ENCODE measurements around the gene TNRC6B. TPM values are rescaled to one million over a fixed set of nuclear protein-coding genes. Genes with fewer than 3 reads are reported as not detected.

The TNRC6B gene
- total and polyA plus RNA-seq, 2 donors from 2014 or later, result 2.7 to 63.2 TPM

DNA sequence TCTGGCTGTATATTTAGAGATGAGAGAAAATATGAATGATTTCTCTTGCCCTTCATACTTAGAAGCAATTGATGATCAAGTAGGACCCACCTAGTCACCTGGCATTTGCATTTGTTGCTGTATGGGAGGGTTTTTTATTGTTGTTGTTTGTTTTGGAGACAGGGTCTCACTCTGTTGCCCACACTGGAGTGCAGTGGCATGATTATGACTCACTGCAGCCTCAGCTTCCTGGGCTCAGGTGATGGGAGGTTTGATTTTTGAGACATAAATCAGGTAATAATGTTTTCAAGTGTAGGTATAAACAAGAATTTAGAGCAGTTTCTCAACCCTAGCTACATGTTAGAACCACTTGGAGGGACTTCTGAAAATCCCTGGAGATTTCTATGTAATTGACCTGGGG is 63.0 kb downstream of the TNRC6B start:
- no peak overlapping the region for H3K4me3 ChIP-seq (ENCODE audit: low read length in 3 of 3)
- no peaks in the 10 kb centered on the region for H3K27me3 ChIP-seq (ENCODE audit: control insufficient read depth, insufficient read depth, low read length)
- intact Hi-C loops (cut with DNase I), result no loop called here
- H3K9me3 ChIP-seq (ENCODE audit: control insufficient read depth in 2 of 3, insufficient read depth in 1 of 3, low read length in 3 of 3), result no peaks in the 10 kb centered on the region
- peaks cover 0 to 27% (median 13%) of the 10 kb centered on the region in 3 donors for H3K4me1 ChIP-seq (ENCODE audit: control insufficient read depth in 2 of 3, insufficient read depth in 2 of 3, low read depth in 1 of 3, low read length in 3 of 3)
- H3K27ac ChIP-seq (ENCODE audit: low read depth in 2 of 2, low read length in 2 of 2), result peak overlapping the region in 1 of 2 donors; percentile 23
- FAIRE-seq (no peak), DNase-seq (no peak)
- H3K9ac ChIP-seq (ENCODE audit: low read length in 3 of 3), result no peak overlapping the region
- TF ChIP-seq CTCF (IDR thresholded peaks at IDR 0.05; ENCODE audit: borderline replicate concordance, extremely low read depth, insufficient read depth), result no peak
- no peaks in the 10 kb centered on the region for H3K36me3 ChIP-seq (ENCODE audit: control insufficient read depth in 2 of 3, insufficient read depth in 3 of 3, low read length in 3 of 3)

- intact Hi-C loops (cut with DNase I), result no loop called here
- H3K27me3 ChIP-seq (ENCODE audit: control insufficient read depth, insufficient read depth, low read length), result no peaks in the 10 kb centered on the region
- H3K9ac ChIP-seq (ENCODE audit: low read length in 3 of 3), result no peak overlapping the region
- H3K27ac ChIP-seq (ENCODE audit: low read depth in 2 of 2, low read length in 2 of 2), result peak overlapping the region in 1 of 2 donors; percentile 23
- no peak overlapping the region for H3K4me3 ChIP-seq (ENCODE audit: low read length in 3 of 3)
- FAIRE-seq (no peak), DNase-seq (no peak)
- TF ChIP-seq CTCF (IDR thresholded peaks at IDR 0.05; ENCODE audit: borderline replicate concordance, extremely low read depth, insufficient read depth), result no peak
- no peaks in the 10 kb centered on the region for H3K9me3 ChIP-seq (ENCODE audit: control insufficient read depth in 2 of 3, insufficient read depth in 1 of 3, low read length in 3 of 3)
- peaks cover 0 to 27% (median 8%) of the 10 kb centered on the region in 3 donors for H3K4me1 ChIP-seq (ENCODE audit: control insufficient read depth in 2 of 3, insufficient read depth in 2 of 3, low read depth in 1 of 3, low read length in 3 of 3)
- no peaks in the 10 kb centered on the region for H3K36me3 ChIP-seq (ENCODE audit: control insufficient read depth in 2 of 3, insufficient read depth in 3 of 3, low read length in 3 of 3)
Observed at GRCh38 chr22:40241200-40241763, 63.6 kb downstream of the TNRC6B start.

DNA sequence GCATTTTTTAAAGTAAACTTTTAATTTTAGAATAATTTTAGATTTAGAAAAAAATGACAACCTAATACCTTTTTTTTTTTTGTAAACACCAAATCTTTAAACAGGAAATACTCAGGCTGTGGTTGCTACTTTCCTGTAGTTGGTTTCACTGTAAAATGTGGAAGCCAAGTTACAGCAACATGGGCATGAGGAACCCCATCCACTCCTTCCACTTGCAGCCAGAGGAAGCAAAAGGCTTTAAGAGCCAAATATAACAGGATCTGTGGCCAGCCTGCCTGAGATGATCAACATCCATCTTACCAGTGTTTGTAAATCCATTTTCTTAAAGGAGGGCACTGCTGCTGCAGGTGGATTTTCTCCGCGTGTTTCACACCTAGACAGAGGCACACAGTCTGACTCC is 66.2 kb downstream of the TNRC6B start:
- DNase-seq (no peak), FAIRE-seq (no peak)
- Histone ChIP-seq H3K36me3 (ENCODE audit: control insufficient read depth in 2 of 3, insufficient read depth in 3 of 3, low read length in 3 of 3) (peaks cover 0 to 4% (median 0%) of the 10 kb centered on the region in 3 donors), H3K9ac (ENCODE audit: low read length in 3 of 3) (no peak overlapping the region), H3K4me3 (ENCODE audit: low read length in 3 of 3) (no peak overlapping the region), H3K9me3 (ENCODE audit: control insufficient read depth in 2 of 3, insufficient read depth in 1 of 3, low read length in 3 of 3) (no peaks in the 10 kb centered on the region), H3K27me3 (ENCODE audit: control insufficient read depth, insufficient read depth, low read length) (no peaks in the 10 kb centered on the region), H3K4me1 (ENCODE audit: control insufficient read depth in 2 of 3, insufficient read depth in 2 of 3, low read depth in 1 of 3, low read length in 3 of 3) (peaks cover 0 to 10% (median 0%) of the 10 kb centered on the region in 3 donors), H3K27ac (ENCODE audit: low read depth in 2 of 2, low read length in 2 of 2) (no peak overlapping the region)
- intact Hi-C loops (cut with DNase I), result no loop called here
- TF ChIP-seq CTCF (IDR thresholded peaks at IDR 0.05; ENCODE audit: borderline replicate concordance, extremely low read depth, insufficient read depth), result no peak

DNA sequence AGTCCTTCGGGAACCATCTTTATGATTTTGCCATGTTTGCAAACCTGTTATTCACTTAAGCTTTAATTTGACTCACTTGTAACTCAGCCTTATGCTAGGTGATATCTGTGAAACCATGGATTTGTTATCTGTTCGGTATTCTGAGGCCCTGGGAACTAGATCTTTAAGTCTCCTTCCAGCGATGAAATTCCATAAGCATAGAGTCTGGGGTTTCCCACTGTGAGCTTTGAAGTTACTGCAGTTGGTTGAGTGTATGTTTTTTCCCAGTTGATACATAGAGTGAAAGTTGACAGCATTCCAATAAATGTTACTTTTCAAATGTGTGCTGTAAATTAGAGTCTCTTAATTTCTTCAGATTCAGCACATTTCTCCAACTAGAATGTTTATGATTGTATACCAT is 66.9 kb downstream of the TNRC6B start:
- no peaks in the 10 kb centered on the region for H3K27me3 ChIP-seq (ENCODE audit: control insufficient read depth, insufficient read depth, low read length)
- H3K4me3 ChIP-seq (ENCODE audit: low read length in 3 of 3), result no peak overlapping the region
- no peak for TF ChIP-seq CTCF (IDR thresholded peaks at IDR 0.05; ENCODE audit: borderline replicate concordance, extremely low read depth, insufficient read depth)
- no peak for DNase-seq
- intact Hi-C loops (cut with DNase I), result no loop called here
- H3K9ac ChIP-seq (ENCODE audit: low read length in 3 of 3), result no peak overlapping the region
- no peaks in the 10 kb centered on the region for H3K9me3 ChIP-seq (ENCODE audit: control insufficient read depth in 2 of 3, insufficient read depth in 1 of 3, low read length in 3 of 3)
- FAIRE-seq, result no peak
- peaks cover 0 to 5% (median 0%) of the 10 kb centered on the region in 3 donors for H3K36me3 ChIP-seq (ENCODE audit: control insufficient read depth in 2 of 3, insufficient read depth in 3 of 3, low read length in 3 of 3)
- peaks cover 0 to 5% (median 3%) of the 10 kb centered on the region in 3 donors for H3K4me1 ChIP-seq (ENCODE audit: control insufficient read depth in 2 of 3, insufficient read depth in 2 of 3, low read depth in 1 of 3, low read length in 3 of 3)
- H3K27ac ChIP-seq (ENCODE audit: low read depth in 2 of 2, low read length in 2 of 2), result no peak overlapping the region
